Keratinocyte (primary cell): ENCODE measurements around the gene TMEM184A. TPM values are rescaled to one million over a fixed set of nuclear protein-coding genes. Genes with fewer than 3 reads are reported as not detected.

Experiments
- DNase-seq: peaks from one replicate; pipeline ENCODE4 v3.0.0-alpha.2; 2011; ENCODE audit warnings: low read depth, missing footprints, low spot score
- FAIRE-seq: peaks from 2 replicates; lab custom pipeline; 2011; peaks lifted over from hg19 to GRCh38; lab: Jason Lieb, UNC
- H2AFZ ChIP-seq: 2 replicates; pipeline ENCODE4 v1.6.0; 2012; ENCODE audit warnings: low read length, control low read depth, inconsistent platforms; ENCODE audit not compliant: control insufficient read depth
- H3K27ac ChIP-seq: 2 replicates; pipeline ENCODE4 v1.5.1; 2011; ENCODE audit warnings: low read length; ENCODE audit not compliant: control insufficient read depth, insufficient read depth
- H3K27me3 ChIP-seq: 3 replicates; pipeline ENCODE4 v1.6.0; 2011; ENCODE audit warnings: low read length; ENCODE audit not compliant: control insufficient read depth, insufficient read depth; ENCODE audit errors: extremely low read depth
- H3K36me3 ChIP-seq, 2 experiments: 2 replicates in 1 of 2; 3 replicates in 1 of 2; pipeline ENCODE4 v1.5.1; 2011; ENCODE audit warnings: low read length in 2 of 2, mild to moderate bottlenecking in 1 of 2; ENCODE audit not compliant: control insufficient read depth in 2 of 2, insufficient read depth in 2 of 2; ENCODE audit errors: extremely low read depth in 1 of 2
- H3K4me1 ChIP-seq: 3 replicates; pipeline ENCODE4 v1.5.1; 2011; ENCODE audit warnings: low read length; ENCODE audit not compliant: control insufficient read depth, insufficient read depth; ENCODE audit errors: extremely low read depth
- H3K4me2 ChIP-seq: 3 replicates; pipeline ENCODE4 v1.6.0; 2011; ENCODE audit warnings: low read depth, low read length; ENCODE audit not compliant: control insufficient read depth, insufficient read depth; ENCODE audit errors: extremely low read depth
- H3K4me3 ChIP-seq, 3 experiments: fragments of 200-600 bp in 1 of 3; sonication (generic) in 1 of 3; 2 replicates in 2 of 3; 3 replicates in 1 of 3; pipeline ENCODE4 v1.5.1; 2011 to 2016; ENCODE audit warnings: low read length in 3 of 3, mild to moderate bottlenecking in 3 of 3, control low read depth in 2 of 3, inconsistent platforms in 1 of 3, low read depth in 1 of 3, mixed read lengths in 1 of 3, mixed run types in 1 of 3, moderate library complexity in 1 of 3; ENCODE audit not compliant: control insufficient read depth in 2 of 3, insufficient read depth in 2 of 3; ENCODE audit errors: extremely low read depth in 1 of 3
- H3K79me2 ChIP-seq: 2 replicates; pipeline ENCODE4 v1.6.0; 2012; ENCODE audit warnings: low read length; ENCODE audit not compliant: control insufficient read depth, insufficient read depth
- H3K9ac ChIP-seq: 3 replicates; pipeline ENCODE4 v1.6.0; 2011; ENCODE audit warnings: low read length; ENCODE audit not compliant: control insufficient read depth, insufficient read depth; ENCODE audit errors: extremely low read depth
- H3K9me1 ChIP-seq: 3 replicates; pipeline ENCODE4 v1.6.0; 2011; ENCODE audit warnings: low read length; ENCODE audit not compliant: control insufficient read depth, insufficient read depth; ENCODE audit errors: extremely low read depth
- H3K9me3 ChIP-seq: 2 replicates; pipeline ENCODE4 v1.5.1; 2012; ENCODE audit warnings: low read depth, low read length; ENCODE audit not compliant: control insufficient read depth
- H4K20me1 ChIP-seq: 3 replicates; pipeline ENCODE4 v1.6.0; 2011; ENCODE audit warnings: low read length; ENCODE audit not compliant: control insufficient read depth, insufficient read depth; ENCODE audit errors: extremely low read depth
- CTCF ChIP-seq, 3 experiments: IDR thresholded peaks in 1 of 3; conservative IDR thresholded peaks in 1 of 3; optimal IDR thresholded peaks in 1 of 3; 2 replicates in 2 of 3; 3 replicates in 1 of 3; pipeline versions ENCODE3 to v1.5.1; 2011; ENCODE audit warnings: low read length in 3 of 3, mild to moderate bottlenecking in 3 of 3, moderate library complexity in 2 of 3, control low read depth in 1 of 3, inconsistent platforms in 1 of 3; ENCODE audit not compliant: insufficient read depth in 2 of 3; ENCODE audit errors: extremely low read depth in 1 of 3
- EZH2 ChIP-seq: IDR thresholded peaks from one replicate; pipeline ENCODE4 v1.6.1; 2012; ENCODE audit warnings: inconsistent platforms, mild to moderate bottlenecking, low read length, moderate library complexity
- dilution Hi-C: fragments of 300-500 bp; cut with MboI; formaldehyde crosslinking; loops from one replicate; pipeline ENCODE4 v1.7.0; 2020; ENCODE audit warnings: low sequenced_read_pairs; ENCODE audit not compliant: extremely low pct_ligation_motif_present
- polyA plus RNA-seq, 5 experiments: library from polyadenylated mRNA; depleted of rRNA in 3 of 5; stranded (reverse) in 3 of 5; stranded (forward) in 1 of 5; unstranded in 1 of 5; fragments of >200 nt; gene quantifications; 1 replicate in 1 of 5; 2 replicates in 3 of 5; 3 replicates in 1 of 5; pipeline versions ENCODE4 v1.2.1 to v1.2.3, GENCODE V29; 2011 to 2012; ENCODE audit warnings: missing spikeins in 2 of 5, low read depth in 1 of 5, low replicate concordance in 1 of 5

Gene TMEM184A
- polyA plus RNA-seq, 1 donor (not counting 4 experiments of a cell fraction or from before 2014, with no cell fraction given), result 2.9 TPM

- no peak overlapping the region for H3K27ac ChIP-seq
- H3K36me3 ChIP-seq, result no peaks in the 10 kb centered on the region
- no peaks in the 10 kb centered on the region for H3K9me1 ChIP-seq
- peaks cover 17% of the 10 kb centered on the region for H3K4me1 ChIP-seq
- H4K20me1 ChIP-seq, result no peaks in the 10 kb centered on the region
- FAIRE-seq (no peak), DNase-seq (no peak)
- H2AFZ ChIP-seq, result no peak overlapping the region
- no peaks in the 10 kb centered on the region for H3K9me3 ChIP-seq
- H3K79me2 ChIP-seq, result no peaks in the 10 kb centered on the region
- H3K4me2 ChIP-seq, result no peak overlapping the region
- H3K9ac ChIP-seq, result no peak overlapping the region
- dilution Hi-C loops, result no loop called here
- H3K27me3 ChIP-seq, result no peaks in the 10 kb centered on the region
- no peak overlapping the region for H3K4me3 ChIP-seq
- TF ChIP-seq CTCF (optimal IDR thresholded peaks at IDR 0.05 in 1 of 3, IDR thresholded peaks at IDR 0.05 in 1 of 3, conservative IDR thresholded peaks at IDR 0.05 in 1 of 3; ENCODE audit: extremely low read depth in 1 of 3, insufficient read depth in 2 of 3, low read length in 3 of 3) (no peak), EZH2 (no peak)
Observed at GRCh38 chr7:1510780-1511154, 45.2 kb downstream of the TMEM184A start.

GRCh38 chr7:1509226-1509625 lies 46.8 kb downstream of the TMEM184A start:
- TF ChIP-seq EZH2, result no peak
- no peak for TF ChIP-seq CTCF (optimal IDR thresholded peaks at IDR 0.05 in 1 of 3, IDR thresholded peaks at IDR 0.05 in 1 of 3, conservative IDR thresholded peaks at IDR 0.05 in 1 of 3; ENCODE audit: extremely low read depth in 1 of 3, insufficient read depth in 2 of 3, low read length in 3 of 3)
- Histone ChIP-seq H3K79me2 (no peaks in the 10 kb centered on the region), H3K4me3 (no peak overlapping the region), H3K9me1 (no peaks in the 10 kb centered on the region), H3K9ac (no peak overlapping the region), H3K9me3 (no peaks in the 10 kb centered on the region), H3K4me1 (peaks cover 17% of the 10 kb centered on the region), H4K20me1 (no peaks in the 10 kb centered on the region), H3K27me3 (no peaks in the 10 kb centered on the region), H3K36me3 (no peaks in the 10 kb centered on the region), H2AFZ (no peak overlapping the region), H3K27ac (no peak overlapping the region), H3K4me2 (no peak overlapping the region)
- DNase-seq (no peak), FAIRE-seq (no peak)
- dilution Hi-C loops, result no loop called here
